ENCODE measurements around the gene HIGD1A.

Gene HIGD1A

DNA sequence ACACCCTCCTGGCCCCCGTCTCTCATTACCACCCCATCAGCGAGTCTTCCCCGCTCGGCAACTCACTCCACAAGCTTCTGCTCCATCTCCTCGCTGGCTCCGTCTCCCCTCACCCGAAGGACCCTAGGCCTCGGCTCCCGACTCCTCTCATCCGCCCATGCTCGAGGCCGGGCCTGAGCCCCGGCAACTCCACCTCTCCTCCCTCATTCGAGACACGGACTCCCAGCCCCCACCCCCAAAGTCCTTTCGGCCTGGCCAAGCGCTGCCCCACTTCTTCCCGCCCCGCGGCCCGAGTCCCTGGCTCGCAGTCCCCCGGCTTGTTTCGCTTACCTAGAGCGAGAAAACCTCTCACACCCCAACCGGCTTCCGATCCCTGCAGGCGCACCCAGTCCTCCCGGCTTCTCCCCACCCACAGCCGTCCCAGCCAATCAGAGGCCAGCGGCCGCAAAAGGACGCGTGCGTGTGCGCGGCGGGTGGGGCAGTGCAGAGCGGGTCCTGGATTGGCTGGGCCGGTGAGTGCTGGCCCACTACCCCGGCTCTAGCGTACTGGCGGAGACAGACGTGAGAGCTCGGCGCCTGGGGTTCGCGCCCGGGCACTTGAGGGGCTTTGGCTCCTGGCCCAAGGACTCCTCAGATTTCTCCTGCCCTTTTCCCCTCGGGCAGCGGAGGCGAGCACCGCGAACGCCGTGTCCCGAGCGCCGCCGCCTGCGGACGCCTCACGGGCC is at the start of gene HIGD1A:
Gene HIGD1A, minus strand, starts transcription at position 385 of the 725 bp plus-strand sequence. CDS start 10,237 bp downstream, outside the sequence.
- DNase-seq: peak; percentile 94

DNA sequence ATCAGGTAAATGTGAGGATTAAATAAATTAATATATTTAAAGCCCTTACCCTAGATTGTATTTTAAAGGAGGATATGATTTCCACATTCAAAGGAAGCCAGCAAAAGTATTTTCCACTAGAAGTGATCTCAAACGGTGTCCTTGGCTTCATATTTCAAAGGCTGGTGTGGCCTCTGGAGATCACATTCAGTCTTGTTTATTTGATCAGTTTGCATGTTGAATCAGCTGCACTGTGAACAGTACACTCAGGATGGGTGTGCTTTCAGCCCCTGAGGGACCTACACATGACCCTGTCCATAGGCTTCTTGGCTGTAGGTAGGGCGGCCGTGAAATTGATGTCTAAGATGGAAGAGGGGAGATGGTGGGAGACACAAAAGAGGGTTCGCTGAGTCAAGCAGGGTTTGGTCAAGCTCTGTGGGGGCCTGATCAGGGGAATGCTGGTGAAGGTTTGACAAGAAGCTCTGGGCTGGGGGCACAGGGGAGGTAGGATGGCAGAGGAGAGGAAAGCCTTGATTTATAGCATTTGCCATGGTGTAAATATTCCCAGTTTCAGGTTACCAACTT is 49.5 kb upstream of the HIGD1A start:
- DNase-seq: no peak

DNA sequence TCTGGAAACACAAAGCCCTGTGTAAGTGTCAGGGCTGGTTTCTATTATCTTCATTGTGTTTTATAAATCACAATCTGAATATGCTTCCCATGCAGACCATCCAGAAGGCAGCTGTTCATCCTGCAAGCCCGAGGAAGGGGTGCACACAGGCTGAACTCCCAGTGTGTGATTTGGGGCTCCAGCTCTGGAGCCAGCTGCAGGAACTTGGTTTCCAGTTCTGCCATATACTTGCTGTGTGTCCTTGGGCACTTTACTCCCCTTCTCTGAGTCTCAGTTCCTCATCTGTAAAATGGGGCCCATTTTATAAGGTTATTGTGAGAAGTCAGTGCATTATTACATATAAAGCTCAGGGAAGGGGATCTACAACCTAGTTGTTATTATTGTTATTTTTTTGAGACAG is 48.8 kb upstream of the HIGD1A start:
- DNase-seq: no peak

DNA sequence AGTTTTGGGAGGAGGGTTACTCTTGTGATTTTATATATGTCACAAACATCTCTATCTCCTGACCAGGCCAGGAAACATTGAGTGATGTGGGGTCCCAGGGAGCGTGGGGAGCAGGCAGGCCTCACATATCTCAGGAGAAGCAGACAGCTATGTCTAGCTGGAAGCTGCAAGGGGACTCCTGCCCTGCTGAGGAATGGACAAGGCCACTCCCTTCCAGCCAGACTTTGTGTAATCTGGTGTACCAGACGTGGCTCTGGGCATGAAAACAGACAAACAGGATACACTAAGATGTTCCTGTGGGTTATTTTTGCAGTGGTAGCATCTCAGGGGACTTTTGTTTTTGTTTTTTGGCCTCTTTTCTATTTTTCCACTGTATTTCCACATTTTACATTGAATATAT is 48.2 kb upstream of the HIGD1A start:
- DNase-seq: no peak

DNA sequence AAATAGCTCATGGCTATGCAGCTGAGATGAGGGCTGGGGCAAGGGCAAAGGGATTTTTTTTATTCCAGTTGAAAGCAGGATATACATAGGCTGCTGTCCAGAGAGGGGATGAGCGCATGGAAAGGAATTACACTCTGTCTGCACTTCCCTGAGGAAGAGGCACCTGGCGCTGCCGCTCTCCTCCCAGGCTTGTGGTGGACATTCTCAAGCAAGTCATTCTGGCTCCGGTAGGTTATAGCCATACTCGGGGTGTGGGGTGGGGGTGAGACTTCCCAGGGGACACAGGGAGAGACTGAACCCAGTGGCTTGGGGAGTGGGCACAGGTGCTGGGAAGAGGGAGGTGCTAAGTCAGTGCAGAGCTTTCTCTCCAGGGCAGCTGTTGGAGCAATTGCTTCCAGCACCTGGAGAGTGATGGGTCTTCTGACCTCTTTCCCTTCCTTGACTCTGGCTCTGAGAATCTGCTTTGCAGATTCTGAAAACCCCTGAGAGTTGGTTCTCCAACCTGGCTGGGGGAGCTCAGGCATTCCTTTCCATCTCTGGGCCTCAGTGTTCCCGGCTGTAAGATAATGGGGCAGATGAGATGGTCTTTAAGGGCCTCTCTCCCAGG is 47.0 kb upstream of the HIGD1A start:
- DNase-seq: no peak

DNA sequence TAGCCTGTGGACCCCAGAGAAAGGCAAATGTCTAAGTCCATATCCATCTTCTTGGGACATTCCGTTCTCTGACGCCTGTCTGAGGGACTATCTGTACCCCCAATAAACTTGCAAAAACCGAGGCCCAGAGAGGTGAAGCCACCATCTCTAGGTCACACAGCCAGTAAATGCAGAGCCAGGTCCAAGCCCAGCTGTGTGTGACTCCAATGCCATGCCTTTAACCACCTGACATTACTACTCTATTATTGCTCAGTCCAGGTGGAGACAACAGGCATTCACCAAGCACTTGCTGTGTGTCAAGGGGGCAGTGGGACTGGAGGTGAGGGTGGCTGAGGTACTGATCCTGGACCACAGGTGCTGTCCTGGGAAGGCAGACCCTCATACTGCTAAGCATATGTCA is 46.0 kb upstream of the HIGD1A start:
- no peak for DNase-seq

DNA sequence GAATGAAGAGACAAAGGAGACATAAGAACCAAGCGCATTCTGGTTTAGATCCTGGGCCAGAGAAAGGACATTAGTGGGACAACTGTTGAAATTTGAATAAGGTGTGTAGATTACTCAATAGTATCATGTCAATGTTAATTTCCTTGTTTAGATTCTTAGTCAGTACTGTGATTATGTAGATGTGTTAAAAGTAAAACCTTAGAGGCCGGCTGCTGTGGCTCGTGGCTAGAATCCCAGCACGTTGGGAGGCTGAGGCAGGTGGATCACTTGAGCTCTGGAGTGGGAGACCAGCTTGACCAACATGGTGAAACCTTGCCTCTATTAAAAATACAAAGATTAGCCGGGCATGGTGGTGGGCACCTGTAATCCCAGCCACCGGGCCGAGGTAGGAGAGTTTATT is 44.7 kb upstream of the HIGD1A start:
- no peak for DNase-seq

DNA sequence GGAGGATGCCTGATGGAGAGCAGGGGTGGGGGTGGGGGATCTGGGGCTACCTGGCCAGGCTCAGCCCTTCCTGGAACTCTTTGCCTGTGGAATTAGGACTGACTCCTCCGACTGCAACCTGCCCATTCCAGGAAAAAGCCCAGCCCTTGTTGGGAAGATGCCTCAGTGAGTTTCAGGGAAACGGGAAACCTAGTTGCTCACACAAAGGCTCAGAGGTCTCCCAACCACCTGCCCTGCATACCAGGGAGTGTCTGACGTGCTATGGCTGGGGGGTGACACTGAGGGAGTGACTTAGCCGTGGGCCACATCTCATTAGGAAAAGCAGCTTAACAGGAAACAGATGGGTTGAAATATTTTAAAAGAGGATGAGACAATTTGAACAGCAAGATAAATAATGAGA is 43.4 kb upstream of the HIGD1A start:
- no peak for DNase-seq

DNA sequence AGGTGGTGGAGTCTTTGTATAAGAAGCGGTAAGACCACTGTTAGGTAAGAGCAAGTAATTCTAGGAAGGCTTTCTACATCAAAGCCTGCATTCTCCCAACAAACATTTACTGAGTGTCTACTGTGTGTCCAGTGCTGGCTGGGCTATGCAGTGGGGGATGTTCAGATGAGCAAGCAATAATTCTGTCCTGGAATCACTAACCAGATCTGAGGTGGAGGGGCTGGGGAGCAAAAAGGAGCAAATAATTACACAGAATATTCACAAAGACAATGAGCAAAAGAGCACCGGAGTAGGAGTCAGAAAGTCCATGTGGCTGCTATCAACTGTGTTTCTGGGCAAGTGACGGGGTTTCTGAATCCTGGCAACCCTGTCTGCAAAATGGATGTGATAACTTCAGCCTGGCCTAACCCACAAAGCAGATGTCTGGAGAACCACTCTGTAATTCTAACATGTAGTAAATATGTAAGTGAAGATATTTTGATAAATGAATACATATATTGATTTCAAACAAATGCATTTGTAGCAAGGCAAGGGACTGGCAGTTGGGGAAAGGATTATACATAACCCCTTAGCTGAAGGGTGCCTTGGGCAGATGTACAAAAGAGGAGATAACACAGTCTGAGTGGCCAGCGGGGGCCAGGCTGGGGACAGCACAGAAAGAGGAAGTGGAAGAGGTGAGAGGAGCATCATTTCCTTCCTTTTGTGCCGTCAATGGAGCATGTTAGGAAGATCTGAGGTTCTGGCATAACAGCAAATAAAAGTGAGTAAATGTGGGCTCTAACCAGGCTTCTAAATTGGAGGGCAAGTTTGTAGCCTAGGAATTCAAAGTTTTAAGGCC is 42.6 kb upstream of the HIGD1A start:
- peak; percentile 12 for DNase-seq

DNA sequence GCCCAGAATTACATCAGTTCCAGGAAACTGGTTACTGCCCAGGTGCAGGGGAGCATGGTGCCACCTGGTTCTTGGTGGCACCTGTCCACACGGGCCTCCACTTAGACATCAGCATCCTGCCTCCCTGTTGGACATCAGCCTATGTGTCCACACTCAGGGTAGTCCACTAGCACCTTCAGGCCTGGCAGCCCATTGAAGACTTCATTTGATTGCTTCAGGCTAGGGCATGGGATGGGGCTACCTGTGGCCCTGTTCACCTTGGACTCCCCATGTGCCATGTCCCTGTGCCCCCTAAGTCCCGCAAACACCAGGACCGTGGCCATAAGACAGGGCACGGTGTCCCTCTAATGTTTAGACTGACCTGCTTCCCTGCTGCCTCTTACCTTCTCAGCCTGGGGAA is 40.5 kb upstream of the HIGD1A start:
- no peak for DNase-seq

DNA sequence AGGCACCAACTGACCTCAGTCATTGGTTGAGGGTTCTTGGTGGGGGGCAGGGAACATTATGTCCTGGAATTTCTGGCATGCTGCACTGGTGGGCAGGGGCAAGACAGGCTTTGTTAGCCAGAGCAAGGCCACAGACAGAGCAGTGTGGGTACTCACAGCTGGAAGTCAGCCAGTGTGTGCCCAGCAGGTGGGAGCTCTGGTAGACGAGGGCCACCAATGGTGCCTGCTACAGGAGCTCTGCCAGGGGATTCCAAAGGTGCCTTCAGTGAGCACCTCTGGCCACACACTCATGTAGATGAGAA is 40.1 kb upstream of the HIGD1A start:
- DNase-seq: no peak

DNA sequence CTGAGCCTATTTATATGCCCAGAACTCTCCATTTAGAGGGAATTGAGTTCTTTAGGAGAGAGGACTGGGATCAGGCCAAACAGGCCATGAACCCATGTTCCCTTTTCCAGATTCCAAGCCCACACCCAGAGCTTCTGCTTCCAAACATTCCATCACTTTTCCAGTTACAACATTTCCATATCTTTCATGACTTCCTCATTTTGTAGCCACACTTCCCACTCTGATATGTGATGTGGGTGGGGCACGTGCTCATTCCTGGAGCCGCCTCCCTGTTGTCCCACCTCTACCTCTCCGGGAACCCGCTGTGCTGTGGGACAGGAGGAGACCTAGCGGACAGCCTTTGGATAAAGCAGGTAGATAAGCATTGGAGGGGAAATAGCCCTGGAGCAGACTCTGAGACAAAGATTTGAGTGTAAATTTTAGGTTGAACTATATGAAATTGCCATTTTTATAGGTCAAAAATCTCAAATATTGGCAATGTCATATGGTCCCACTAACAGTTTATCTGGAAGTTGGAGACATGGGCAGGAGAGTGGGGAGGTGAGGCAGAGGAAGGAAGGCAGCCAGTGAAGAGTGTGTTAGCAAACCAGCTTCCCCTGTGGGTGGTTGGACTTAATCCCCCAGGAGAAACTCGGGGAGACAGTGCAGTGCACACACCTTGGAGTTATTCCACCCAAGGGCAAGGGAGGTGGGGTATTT is 39.6 kb upstream of the HIGD1A start:
- DNase-seq: no peak

DNA sequence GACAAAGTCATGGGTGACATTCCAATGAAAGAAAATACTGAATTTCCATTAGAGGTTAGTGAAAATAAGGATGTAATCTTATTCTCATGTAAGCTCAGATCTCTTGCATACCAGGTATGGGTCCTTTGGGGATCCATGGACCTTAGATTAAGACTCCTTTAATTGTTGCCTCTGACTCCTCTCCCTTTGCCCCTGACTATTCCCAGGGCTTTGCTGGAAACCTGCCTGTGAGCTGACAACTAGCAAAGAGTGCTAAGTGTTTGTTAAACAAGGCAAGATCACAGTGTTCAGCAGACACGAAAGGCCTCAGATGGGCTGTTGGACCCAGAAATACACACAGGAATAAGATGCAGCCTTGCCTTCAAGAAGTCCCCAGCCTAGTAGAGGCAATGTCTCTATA is 37.0 kb upstream of the HIGD1A start:
- DNase-seq: no peak

DNA sequence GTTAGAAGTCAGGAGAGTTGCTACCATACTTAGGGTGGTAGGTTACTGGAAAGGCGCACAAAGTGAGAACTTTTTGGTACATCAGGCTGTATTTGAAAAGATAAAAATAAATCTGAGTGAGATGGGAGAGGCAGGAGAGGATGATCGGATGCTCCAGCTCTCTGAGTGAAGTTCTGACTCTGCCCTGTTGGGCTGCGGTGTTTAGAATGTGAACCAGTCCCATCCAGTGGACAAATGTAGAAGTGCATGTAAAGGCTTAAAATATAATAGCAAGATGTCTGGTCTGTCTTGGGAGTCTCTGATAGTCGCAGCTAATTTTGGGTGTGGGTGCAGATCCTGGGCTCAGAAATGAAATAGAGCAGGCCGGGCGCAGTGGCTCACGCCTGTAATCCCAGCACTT is 35.3 kb upstream of the HIGD1A start:
- DNase-seq: peak; percentile 60

DNA sequence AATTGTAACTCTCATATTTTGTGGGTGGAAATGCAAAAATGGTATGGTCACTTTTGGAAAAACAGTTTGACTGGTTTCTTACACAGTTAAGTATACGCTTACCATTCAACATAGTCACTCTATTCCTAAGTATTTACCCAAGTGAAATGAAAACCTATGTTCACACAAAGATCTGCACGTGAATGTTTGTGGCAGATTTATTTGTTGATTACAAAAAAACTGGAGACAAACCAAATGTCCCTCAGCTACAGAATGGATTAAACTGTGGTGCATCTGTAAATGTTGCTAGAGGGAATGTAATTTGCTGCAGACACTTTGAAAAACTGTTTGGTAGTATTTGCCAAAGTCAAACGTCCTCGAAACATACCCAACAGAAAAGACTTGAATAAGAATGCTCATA is 34.3 kb upstream of the HIGD1A start:
- DNase-seq: no peak

DNA sequence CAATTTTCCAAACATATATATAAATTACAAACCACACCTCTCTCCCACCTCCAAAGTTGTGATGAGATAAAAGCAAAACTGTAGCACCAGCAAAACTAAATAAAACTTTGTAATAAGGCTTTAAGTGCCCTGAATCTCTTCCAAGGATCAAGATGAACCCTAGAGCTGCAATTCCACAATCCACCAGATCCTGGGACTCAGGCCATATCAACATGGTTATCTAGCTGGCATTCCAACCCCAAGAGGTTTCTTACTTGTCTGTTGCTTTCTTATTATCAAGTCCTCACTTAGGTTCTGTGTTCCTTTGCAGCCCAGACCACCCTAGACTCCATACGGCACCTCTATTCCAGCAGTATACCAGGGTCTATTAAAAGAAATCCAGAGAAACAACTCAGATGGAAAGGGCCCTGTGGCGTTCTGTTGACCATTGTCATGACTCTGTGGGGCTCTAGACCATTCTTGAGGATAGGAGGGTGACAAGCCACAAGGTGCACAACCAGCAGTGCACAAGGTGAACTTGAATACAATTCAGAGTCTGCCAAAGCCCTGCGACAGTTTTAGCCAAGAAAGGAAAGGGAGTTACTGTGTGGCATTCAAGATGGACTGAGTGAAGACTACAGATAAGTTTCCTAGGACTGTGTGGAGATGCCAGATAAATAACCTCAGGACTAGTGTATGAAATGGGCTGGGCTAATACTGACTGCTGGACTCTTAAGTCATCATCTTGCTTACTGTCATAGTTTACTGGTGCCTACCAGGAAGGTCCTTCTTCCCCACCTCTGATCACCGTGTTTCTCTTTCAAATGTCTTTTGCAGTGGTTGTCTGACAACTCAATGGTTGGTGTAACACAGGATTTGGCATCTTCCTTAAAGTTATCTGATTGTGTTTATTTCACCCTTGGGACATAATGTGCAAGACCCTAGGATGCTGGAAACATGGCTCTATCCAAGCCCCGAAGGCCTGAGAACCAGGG is 32.1 kb upstream of the HIGD1A start:
- no peak for DNase-seq

DNA sequence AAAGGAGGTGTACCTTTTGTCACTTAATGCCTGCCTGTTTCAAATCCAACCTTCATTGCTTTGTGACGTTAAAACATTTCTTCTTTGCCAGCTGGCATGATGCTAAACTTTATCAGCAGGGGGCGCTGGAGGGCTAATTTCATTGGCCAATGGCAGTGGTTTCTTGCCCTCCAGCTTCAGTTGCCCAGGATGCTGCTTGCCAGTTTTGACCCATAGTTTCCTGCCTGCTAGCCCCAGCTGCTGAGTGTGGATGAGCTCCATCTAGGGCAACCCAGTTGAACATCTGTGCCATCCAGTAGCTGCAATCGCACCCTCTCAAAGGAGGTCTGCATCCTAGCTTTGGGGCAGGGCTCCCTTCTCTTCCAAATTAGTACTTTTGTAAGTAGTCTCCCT is 27.0 kb upstream of the HIGD1A start:
- peak; percentile 82 for DNase-seq

DNA sequence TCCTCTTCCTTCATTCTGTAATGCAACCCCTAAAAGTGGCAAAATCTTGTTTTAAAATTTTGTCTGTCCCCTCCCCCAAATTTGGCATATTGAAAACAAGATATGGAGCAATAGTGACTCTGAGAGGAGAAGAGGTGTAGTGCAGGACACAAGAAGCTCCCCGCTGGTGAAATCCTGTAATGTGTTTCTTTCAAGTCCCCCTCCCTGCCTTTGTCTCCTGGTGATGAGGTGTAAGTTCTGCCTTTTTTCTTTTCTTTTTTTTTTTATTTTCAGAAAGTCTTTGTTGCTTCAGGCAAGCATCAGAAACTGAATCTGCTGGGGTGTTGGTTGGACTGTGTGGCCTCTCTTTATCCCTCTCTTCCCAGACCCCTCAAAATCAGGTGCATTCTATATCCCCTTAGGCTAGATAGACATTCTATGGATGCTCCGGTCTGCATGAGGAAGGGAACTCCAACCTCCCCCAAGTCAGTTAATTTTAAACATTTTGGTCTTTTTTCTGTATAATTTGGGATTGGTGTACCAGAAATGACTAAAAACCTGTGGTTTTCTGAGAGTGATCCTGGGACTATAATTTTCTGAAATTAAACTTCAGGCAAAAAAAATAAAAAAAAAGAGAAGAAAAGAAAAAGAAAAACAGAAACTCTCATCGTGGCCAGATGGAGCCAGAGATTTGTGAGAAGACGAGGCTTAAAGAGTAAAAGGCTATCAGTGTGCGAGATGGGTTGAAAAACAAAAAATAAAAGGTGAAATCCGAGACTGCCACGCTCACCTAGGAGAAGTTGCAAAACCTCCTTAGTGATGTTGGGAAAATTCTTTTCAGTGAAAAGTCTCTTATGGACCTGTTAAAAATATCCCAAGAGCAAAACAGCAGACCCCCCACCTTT is 26.4 kb upstream of the HIGD1A start:
- DNase-seq: peak; percentile 7

DNA sequence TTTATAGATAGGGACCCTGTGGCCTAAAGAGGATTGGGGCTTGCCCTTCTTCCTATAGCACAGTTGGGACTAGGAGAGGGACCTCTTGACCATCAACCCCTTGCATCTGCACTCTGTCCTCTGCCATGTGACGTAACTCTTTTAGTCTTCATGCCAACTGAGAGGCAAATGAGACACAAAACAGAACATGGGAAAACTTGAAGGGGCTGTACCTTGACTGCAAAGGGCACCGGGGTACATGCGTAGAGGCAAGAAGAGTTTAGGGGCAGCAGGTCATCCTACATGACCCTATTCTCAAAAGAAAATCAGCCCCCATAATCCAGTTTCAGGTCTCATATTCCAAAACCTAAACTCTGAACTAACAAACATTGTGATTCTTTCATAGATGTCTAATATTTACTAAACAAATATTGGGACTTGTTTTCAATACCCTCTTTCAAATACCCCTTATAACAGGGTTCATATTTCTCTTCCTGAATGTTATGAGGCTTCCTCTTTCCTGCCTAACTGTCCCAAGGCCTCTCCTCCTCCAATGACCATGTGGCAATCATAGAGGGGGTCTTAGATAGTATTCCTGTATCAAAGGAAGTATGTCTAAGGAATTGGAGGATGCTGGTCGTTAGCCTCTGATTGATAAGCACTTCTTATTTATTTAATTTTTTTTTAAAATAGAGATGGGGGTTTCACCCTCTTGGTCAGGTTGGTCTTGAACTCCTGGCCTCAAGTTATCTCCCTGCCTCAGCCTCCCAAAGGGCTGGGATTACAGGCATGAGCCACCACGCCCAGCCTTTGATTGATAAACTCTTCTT is 25.5 kb upstream of the HIGD1A start:
- no peak for DNase-seq

DNA sequence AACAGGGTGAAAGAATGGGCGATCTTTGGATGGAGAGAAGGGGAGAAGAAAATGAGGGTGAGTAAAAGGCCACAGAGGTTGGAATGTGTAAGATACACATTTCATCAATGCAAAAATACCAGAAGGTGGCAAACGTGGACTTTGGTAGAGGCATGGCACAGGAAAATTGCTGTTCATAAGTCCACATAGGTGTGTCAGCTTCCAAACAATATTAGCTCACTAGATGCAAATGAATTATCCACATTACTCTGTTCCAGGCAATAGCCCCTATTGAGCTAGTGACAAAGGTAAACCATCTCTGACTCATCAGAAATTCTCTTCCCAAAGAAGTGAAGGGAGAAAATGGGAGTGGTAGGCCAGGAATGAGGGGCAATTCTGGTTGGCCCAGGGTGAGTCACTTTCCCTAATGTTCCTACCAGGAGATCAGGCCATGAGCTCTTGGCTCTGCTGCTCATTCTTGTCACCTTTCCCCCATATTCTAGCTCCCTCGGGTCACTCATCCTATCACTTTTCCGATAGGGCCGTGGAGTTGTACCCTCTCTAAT is 24.9 kb upstream of the HIGD1A start:
- DNase-seq: no peak

All from CD4-positive, alpha-beta T cell treated with Interleukin-17A for 1 hour (primary cell).